GM12891 (cell line): ENCODE results near the gene KLC4.

ENCODE experiments used
- POLR2A ChIP-seq: IDR thresholded peaks from 2 replicates; pipeline ENCODE4 v1.6.1; 2011; ENCODE audit warnings: low read depth, low read length, control low read depth
- POLR2AphosphoS5 ChIP-seq: IDR thresholded peaks from 2 replicates; pipeline ENCODE4 v1.6.1; 2011; ENCODE audit warnings: low read depth, low read length, control low read depth
- TAF1 ChIP-seq: IDR thresholded peaks from 2 replicates; pipeline ENCODE4 v1.6.1; 2011; ENCODE audit warnings: low read depth, low read length, control low read depth

GRCh38 chr6:43103253-43103876 lies 43.9 kb downstream of the KLC4 start:
- TF ChIP-seq POLR2A (no peak), TAF1 (no peak), POLR2AphosphoS5 (no peak)
